KMS-11 (cell line): Measurements from ENCODE around the gene FANCL.
"Not testable (repeated sequence)": the region's sequence is repeated elsewhere in the genome, so short reads cannot be mapped to it uniquely, and the experiment has no call there.

Experiments used
- H2AFZ ChIP-seq: fragments of 200-600 bp; sonication (generic); 2 replicates; pipeline ENCODE4 v1.6.1; 2016; ENCODE audit warnings: antibody characterized with exemption, mixed run types, low read depth
- H3K27ac ChIP-seq: fragments of 200-600 bp; sonication (generic); 2 replicates; pipeline ENCODE4 v1.6.1; 2016; ENCODE audit warnings: mild to moderate bottlenecking, mixed run types
- H3K27me3 ChIP-seq: fragments of 200-600 bp; sonication (generic); 2 replicates; pipeline ENCODE4 v1.6.1; 2017; ENCODE audit warnings: mild to moderate bottlenecking, low read depth, mixed run types, moderate library complexity; ENCODE audit not compliant: insufficient read depth
- H3K36me3 ChIP-seq: fragments of 200-600 bp; sonication (generic); 2 replicates; pipeline ENCODE4 v1.6.1; 2017; ENCODE audit warnings: mild to moderate bottlenecking, mixed run types; ENCODE audit not compliant: insufficient read depth
- H3K4me1 ChIP-seq: fragments of 200-600 bp; sonication (generic); 2 replicates; pipeline ENCODE4 v1.6.1; 2016; ENCODE audit warnings: mild to moderate bottlenecking, low read depth, mixed run types; ENCODE audit not compliant: poor library complexity, severe bottlenecking
- H3K4me2 ChIP-seq: fragments of 200-600 bp; sonication (generic); 2 replicates; pipeline ENCODE4 v1.7.0; 2016; ENCODE audit warnings: mild to moderate bottlenecking, mixed run types
- H3K4me3 ChIP-seq: fragments of 200-600 bp; sonication (generic); IDR thresholded peaks from 2 replicates; pipeline ENCODE4 v1.6.1; 2017; ENCODE audit warnings: low read depth, low read length, mixed read lengths; ENCODE audit not compliant: insufficient read depth
- H3K79me2 ChIP-seq: fragments of 200-600 bp; sonication (generic); 2 replicates; pipeline ENCODE4 v1.6.1; 2016; ENCODE audit warnings: low read depth, mixed run types; ENCODE audit not compliant: insufficient read depth
- H3K9ac ChIP-seq: fragments of 200-600 bp; sonication (generic); 2 replicates; pipeline ENCODE4 v1.6.1; 2016; ENCODE audit warnings: mild to moderate bottlenecking, mixed run types
- H4K20me1 ChIP-seq: fragments of 200-600 bp; sonication (generic); 2 replicates; pipeline ENCODE4 v1.6.1; 2016; ENCODE audit warnings: mild to moderate bottlenecking, mixed run types; ENCODE audit not compliant: insufficient read depth
- CTCF ChIP-seq: fragments of 200-600 bp; sonication (generic); conservative IDR thresholded peaks from 2 replicates; pipeline ENCODE4 v1.6.1; 2017; ENCODE audit warnings: low read depth, mild to moderate bottlenecking, antibody characterized with exemption, low read length, moderate library complexity, mixed read lengths

FANCL gene

DNA sequence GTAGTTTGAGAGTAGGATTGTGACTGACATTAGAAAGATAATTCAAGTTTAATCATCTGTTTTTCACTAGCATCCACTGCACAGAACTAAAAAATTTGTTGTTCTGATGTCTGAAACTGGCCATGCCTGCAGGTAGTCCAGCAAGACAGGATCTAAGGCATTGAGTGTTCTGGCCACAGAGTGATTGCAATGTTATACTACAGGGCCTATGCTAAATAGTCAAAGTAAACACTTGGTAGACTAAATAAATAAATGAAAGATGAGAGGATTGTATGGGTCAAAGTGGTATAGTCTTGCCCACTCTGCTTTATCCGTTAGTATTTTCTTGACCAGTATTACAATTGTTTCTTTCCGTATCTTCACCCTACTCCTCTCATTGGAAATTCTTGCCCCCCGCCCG, 27.6 kb upstream of the FANCL start:
- Histone ChIP-seq H3K36me3 (no peaks in the 10 kb centered on the region), H3K27ac (no peak overlapping the region), H3K4me1 (no peaks in the 10 kb centered on the region), H3K9ac (no peak overlapping the region), H4K20me1 (no peaks in the 10 kb centered on the region), H3K4me2 (no peak overlapping the region), H3K79me2 (no peaks in the 10 kb centered on the region), H2AFZ (no peak overlapping the region), H3K4me3 (no peak overlapping the region), H3K27me3 (no peaks in the 10 kb centered on the region)
- TF ChIP-seq CTCF, result no peak

DNA sequence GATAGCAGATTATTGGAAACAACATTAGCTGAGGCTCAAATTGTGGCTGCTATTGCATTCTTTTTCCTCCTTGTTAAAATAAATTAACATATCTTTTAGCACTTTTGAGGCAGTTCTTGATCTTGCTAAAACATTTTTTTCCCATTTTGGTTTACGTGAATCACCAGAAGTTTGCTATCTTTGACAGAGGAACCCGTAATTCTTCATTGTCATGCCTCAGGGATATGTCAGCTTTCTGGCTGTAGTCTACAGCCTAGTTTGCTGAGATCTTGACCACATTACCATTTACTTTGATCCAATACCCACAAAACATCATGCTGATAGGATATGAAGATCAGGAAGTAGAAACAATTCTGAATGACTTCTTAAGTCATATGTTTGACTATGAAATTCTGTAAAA, 25.1 kb upstream of the FANCL start:
- Histone ChIP-seq H4K20me1 (no peaks in the 10 kb centered on the region), H3K4me3 (no peak overlapping the region), H3K36me3 (no peaks in the 10 kb centered on the region), H3K4me1 (no peaks in the 10 kb centered on the region), H3K4me2 (no peak overlapping the region), H3K27me3 (no peaks in the 10 kb centered on the region), H3K27ac (no peak overlapping the region), H3K9ac (no peak overlapping the region), H2AFZ (no peak overlapping the region), H3K79me2 (no peaks in the 10 kb centered on the region)
- TF ChIP-seq CTCF, result no peak

- Histone ChIP-seq H4K20me1 (no peaks in the 10 kb centered on the region), H3K27ac (no peak overlapping the region), H3K36me3 (no peaks in the 10 kb centered on the region), H3K27me3 (no peaks in the 10 kb centered on the region), H3K79me2 (no peaks in the 10 kb centered on the region), H3K4me3 (no peak overlapping the region), H3K4me2 (no peak overlapping the region), H3K9ac (no peak overlapping the region), H3K4me1 (no peaks in the 10 kb centered on the region), H2AFZ (no peak overlapping the region)
- no peak for TF ChIP-seq CTCF
Observed at GRCh38 chr2:58261209-58261608, 20.1 kb upstream of the FANCL start.

DNA sequence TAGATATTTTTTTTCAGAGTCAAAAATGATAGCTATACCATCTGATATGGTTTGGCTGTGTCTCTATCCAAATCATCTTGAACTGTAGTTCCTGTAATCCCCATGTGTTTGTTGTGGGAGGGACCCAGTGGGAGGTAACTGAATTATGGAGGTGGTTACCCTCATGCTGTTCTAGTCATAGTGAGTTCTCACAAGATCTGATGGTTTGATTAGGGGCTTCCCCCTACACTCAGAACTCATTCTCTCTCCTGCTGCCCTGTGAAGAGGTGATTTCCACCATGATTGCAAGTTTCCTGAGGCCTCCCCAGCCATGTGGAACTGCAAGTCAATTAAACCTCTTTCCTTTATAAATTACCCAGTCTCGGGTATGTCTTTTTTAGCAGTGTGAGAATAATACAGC, 17.3 kb upstream of the FANCL start:
- H3K4me3 ChIP-seq, H2AFZ ChIP-seq, H3K4me1 ChIP-seq, H3K36me3 ChIP-seq, H3K27me3 ChIP-seq, H3K79me2 ChIP-seq, H3K27ac ChIP-seq, H3K9ac ChIP-seq, H3K4me2 ChIP-seq, H4K20me1 ChIP-seq: not testable (repeated sequence)

DNA sequence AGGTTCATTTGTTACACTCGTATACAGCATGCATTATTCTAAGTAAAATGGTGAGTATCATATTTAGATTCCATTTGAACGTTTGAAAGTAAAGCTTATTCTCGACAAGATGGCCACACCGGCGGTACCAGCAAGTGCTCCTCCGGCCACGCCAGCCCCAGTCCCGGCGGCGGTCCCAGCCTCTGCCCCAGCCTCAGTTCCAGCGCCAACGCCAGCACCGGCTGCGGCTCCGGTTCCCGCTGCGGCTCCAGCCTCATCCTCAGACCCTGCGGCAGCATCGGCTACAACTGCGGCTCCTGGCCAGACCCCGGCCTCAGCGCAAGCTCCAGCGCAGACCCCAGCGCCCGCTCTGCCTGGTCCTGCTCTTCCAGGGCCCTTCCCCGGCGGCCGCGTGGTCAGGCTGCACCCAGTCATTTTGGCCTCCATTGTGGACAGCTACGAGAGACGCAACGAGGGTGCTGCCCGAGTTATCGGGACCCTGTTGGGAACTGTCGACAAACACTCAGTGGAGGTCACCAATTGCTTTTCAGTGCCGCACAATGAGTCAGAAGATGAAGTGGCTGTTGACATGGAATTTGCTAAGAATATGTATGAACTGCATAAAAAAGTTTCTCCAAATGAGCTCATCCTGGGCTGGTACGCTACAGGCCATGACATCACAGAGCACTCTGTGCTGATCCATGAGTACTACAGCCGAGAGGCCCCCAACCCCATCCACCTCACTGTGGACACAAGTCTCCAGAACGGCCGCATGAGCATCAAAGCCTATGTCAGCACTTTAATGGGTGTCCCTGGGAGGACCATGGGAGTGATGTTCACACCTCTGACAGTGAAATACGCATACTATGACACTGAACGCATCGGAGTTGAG, 10.4 kb upstream of the FANCL start:
- H3K36me3 ChIP-seq, H4K20me1 ChIP-seq, H3K4me2 ChIP-seq, H3K79me2 ChIP-seq, H3K27me3 ChIP-seq, H3K9ac ChIP-seq, H3K27ac ChIP-seq, H3K4me1 ChIP-seq, H3K4me3 ChIP-seq, H2AFZ ChIP-seq: not testable (repeated sequence)
